NT2/D1 (cell line): ENCODE results near the gene ABHD17C.

Source experiments
- SUZ12 ChIP-seq: IDR thresholded peaks from 2 replicates; pipeline ENCODE4 v1.6.1; 2011; ENCODE audit not compliant: insufficient read length, insufficient read depth; ENCODE audit errors: extremely low read depth
- YY1 ChIP-seq: IDR thresholded peaks from 2 replicates; pipeline ENCODE4 v1.6.1; 2011; ENCODE audit not compliant: insufficient read length, insufficient read depth
- ZNF274 ChIP-seq: IDR thresholded peaks from 2 replicates; pipeline ENCODE4 v1.6.1; 2011; ENCODE audit warnings: mild to moderate bottlenecking, low read depth, low read length

DNA sequence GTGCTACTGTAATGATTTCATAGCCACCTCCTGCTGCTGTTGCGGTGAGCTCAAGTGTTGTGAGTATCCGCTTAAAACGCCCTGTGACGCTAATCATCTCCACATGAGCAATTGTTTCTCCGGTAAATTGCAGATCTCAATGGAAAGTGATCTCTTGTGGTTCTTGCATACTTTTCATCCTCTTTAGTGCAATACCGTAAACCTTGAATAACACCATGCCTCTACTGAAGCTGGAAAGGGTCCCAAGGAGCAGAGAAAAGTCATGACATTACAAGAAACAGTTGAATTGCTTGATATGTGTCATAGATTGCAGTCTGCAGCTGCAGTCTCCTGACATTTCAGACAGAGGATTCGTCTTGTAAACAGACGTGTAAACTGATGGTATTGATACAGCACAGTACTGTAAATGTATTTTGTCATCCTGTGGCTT lies 78.0 kb downstream of the ABHD17C start:
- TF ChIP-seq YY1 (no peak), SUZ12 (no peak), ZNF274 (no peak)
